K562 (cell line): ENCODE data around the gene HINT2.

ENCODE experiments used
- ARID3B ChIP-seq: fragments of 250-450 bp; sonication (Bioruptor Pico); IDR thresholded peaks from 2 replicates; pipeline ENCODE4 v1.4.0; 2020; ENCODE audit warnings: borderline replicate concordance
- ATF2 ChIP-seq: sonication (generic); formaldehyde crosslinking; IDR thresholded peaks from 2 replicates; pipeline ENCODE4 v1.8.1; 2022; ENCODE audit warnings: missing genetic modification reagents
- CBX2 ChIP-seq: fragments of 200-600 bp; sonication (generic); IDR thresholded peaks from one replicate; pipeline ENCODE4 v1.6.1; 2012; ENCODE audit warnings: mild to moderate bottlenecking, low read length, inconsistent platforms; ENCODE audit not compliant: insufficient read depth, poor library complexity, severe bottlenecking
- CTCF ChIP-seq, 3 experiments: IDR thresholded peaks in 2 of 3; conservative IDR thresholded peaks in 1 of 3; 2 replicates each; pipeline ENCODE4 v1.5.1; 2011 to 2012; ENCODE audit warnings: low read length in 3 of 3, mild to moderate bottlenecking in 3 of 3, control low read depth in 2 of 3, improper control_type of control experiment in 1 of 3, inconsistent platforms in 1 of 3, low read depth in 1 of 3, mixed read lengths in 1 of 3, moderate library complexity in 1 of 3; ENCODE audit not compliant: insufficient read depth in 2 of 3
- EP300 ChIP-seq: IDR thresholded peaks from 2 replicates; pipeline ENCODE4 v1.6.1; 2012; ENCODE audit warnings: low read length, improper control_type of control experiment
- ESRRA ChIP-seq: fragments of 450-650 bp; IDR thresholded peaks from 2 replicates; pipeline ENCODE4 v1.6.1; 2014; ENCODE audit warnings: low read depth, mild to moderate bottlenecking, moderate library complexity, borderline replicate concordance
- PRMT5 ChIP-seq: sonication (generic); formaldehyde crosslinking; IDR thresholded peaks from 2 replicates; pipeline ENCODE4 v1.5.0; 2020; ENCODE audit warnings: missing genetic modification reagents
- SRSF1 ChIP-seq: fragments of 200-400 bp; formaldehyde crosslinking; IDR thresholded peaks from 2 replicates; pipeline ENCODE4 v1.6.1; 2017; ENCODE audit warnings: mild to moderate bottlenecking, low read depth, low read length, moderate library complexity
- SRSF9 ChIP-seq: fragments of 200-400 bp; formaldehyde crosslinking; IDR thresholded peaks from 2 replicates; pipeline ENCODE4 v1.6.1; 2017; ENCODE audit warnings: low read depth, low read length, borderline replicate concordance
- ZBTB40 ChIP-seq, 2 experiments: fragments of 450-650 bp in 1 of 2; sonication (generic) in 1 of 2; formaldehyde crosslinking in 1 of 2; IDR thresholded peaks; 2 replicates each; pipeline versions ENCODE4 v1.7.1 to v1.9.0; 2016 to 2022; ENCODE audit warnings: inconsistent platforms in 1 of 2, mild to moderate bottlenecking in 1 of 2, missing genetic modification reagents in 1 of 2
- ZNF24 ChIP-seq: fragments of 450-650 bp; IDR thresholded peaks from 2 replicates; pipeline ENCODE4 v1.6.1; 2016

- TF ChIP-seq CTCF (IDR thresholded peaks at IDR 0.05 in 2 of 3, conservative IDR thresholded peaks at IDR 0.05 in 1 of 3; ENCODE audit: insufficient read depth in 2 of 3, low read depth in 1 of 3, low read length in 3 of 3), result no peak
- TF ChIP-seq ESRRA, result no peak
- no peak for TF ChIP-seq ATF2 (CRISPR knock-in tag)
- TF ChIP-seq SRSF9, result no peak
- no peak for TF ChIP-seq ARID3B (CRISPR knock-in tag)
- TF ChIP-seq PRMT5, result no peak
- no peak for TF ChIP-seq ZNF24
- no peak for TF ChIP-seq ZBTB40 (IDR thresholded peaks at IDR 0.05)
- no peak for TF ChIP-seq ZBTB40 (CRISPR knock-in tag; IDR thresholded peaks at IDR 0.05)
- no peak for TF ChIP-seq CBX2
- TF ChIP-seq EP300, result no peak
- TF ChIP-seq SRSF1, result no peak
These were observed 16.0 kb downstream of the HINT2 start for GRCh38 chr9:35798658-35799374.
